M059J (cell line): ENCODE measurements around the gene HJV. TPM values are rescaled to one million over a fixed set of nuclear protein-coding genes. Genes with fewer than 3 reads are reported as not detected.

Source experiments
- DNase-seq: peaks from one replicate; pipeline ENCODE4 v3.0.0-alpha.2; 2012; ENCODE audit warnings: low read depth
- total RNA-seq: library from RNA; depleted of rRNA; stranded (reverse); fragments of >200 nt; shearing (Covaris generic); gene quantifications from 2 replicates; pipeline ENCODE4 v1.2.3, GENCODE V29; 2014

The HJV gene
- total RNA-seq, 1 experiment from 2014 or later: not detected

DNA sequence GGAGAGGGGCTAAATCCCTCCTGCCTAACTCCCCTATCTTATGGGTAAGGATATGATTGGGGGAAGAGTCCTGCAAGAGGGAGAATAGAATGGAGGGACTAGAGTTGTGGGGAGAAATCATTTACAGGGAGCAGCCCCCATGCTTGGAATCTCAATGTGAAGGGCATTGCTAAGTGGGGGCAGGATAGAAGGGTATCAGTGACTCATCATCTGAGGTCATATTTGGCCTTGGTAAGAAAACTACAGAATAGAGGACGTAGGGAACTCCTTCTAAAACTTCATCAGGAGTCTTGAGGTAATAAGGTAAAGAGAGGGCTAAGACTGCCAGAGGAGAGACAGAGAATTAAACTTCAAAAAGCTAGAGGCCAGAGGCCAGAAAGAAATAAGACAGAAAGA lies 487 bp downstream of the HJV start:
- DNase-seq: no peak

DNA sequence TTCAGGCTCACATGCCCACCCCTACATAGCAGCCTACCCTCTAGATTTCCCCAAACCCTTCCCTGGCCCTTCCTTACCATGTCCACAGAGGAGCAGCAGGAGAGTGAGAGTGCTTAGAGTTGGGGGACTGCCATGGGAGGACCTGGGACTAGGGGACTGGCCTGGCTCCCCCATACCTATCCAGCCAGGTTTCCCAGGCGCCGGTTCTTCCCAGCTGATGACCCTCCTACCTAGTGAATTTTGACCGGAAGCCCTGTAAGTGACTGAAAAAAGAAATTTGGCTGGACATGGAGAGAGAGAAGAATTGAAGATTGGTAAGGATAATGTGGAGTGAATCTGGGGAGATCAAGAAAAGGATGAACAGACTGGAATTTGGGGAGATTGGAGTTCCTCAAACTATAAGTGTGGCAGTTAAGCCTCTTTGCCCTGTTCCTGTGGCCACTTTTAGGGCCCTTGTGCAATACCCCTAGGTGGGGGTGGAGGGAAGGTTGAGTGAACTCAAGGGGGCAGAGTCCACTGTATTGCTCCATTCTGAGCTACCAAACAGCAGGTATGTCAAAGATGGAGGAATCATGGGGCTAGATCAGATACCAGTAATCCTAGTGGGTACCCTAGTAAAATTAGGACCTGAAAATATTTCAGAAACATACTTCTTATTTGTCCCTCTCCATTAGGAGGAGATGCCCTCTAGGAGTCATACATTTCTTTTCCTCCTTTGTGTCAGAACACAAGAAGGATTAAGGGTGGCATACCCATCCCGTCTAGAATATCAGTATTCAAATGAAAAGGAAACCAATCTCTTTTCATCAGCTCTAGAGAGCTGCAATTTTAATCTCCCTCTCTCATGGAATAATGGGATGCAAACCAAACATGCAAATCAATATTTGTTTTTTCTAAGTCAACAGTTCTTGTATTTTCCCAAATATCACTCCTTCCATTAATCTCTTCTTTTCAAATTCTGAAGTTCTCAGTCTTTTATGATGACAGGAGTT lies 1.2 kb downstream of the HJV start:
- DNase-seq: no peak

DNA sequence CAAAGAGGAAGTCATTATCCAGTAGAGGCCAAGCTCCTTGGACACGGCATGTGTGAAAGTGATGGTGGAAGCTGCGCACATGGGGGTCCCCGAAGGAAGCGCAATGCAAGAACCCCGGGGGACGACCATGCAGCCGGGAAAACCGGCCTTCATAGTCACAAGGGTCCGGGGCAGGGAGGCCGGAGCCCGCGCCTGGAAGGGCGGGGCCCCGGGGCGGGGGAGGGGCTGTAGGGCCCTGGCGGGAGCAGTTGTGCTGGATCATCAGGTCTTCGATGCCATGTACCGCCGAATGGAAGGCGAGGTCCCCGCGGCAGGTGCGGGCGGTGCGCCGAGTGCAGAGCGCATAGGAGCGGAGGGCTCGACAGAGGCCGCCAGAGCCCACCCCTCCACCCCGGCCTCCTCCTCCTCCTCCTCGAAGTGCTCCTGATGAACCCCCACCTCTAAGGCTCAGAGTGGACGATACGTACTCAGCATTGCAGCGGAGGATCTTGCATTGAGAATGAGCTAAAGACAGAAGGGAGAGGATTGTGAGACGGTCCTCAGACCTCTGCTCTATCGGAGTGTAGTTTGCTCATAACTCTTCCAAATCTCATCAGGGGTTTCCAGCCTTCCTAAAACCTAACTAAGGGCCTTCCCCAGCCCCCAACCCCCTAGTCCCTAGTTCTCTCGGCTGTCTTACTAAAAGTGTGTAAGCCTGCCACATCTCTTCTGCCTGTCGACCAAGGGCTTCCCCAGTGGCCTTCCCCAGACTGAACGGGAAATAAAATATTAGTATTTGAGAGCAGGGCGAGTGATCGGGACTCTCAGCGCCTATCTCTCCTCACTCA lies 2.1 kb downstream of the HJV start:
- DNase-seq: no peak

DNA sequence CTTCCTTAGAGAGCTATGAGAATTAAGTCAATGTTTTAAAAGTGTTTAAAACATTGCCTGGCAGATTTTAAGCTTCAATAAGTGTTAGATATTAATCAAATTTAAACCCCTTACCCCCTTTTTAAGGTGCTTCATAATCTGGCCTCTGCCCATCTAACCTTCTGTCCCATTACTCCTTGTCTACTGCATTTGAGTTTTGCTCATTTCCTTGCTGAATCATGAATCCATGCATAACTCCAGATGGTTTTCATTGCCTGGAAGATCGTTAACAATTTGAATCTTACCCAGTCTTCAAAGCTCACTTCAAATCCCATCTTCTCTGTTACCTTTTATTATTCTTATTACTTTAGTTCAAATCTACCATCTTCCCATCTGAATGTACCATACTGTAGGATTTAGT lies 4.6 kb downstream of the HJV start:
- DNase-seq: no peak

DNA sequence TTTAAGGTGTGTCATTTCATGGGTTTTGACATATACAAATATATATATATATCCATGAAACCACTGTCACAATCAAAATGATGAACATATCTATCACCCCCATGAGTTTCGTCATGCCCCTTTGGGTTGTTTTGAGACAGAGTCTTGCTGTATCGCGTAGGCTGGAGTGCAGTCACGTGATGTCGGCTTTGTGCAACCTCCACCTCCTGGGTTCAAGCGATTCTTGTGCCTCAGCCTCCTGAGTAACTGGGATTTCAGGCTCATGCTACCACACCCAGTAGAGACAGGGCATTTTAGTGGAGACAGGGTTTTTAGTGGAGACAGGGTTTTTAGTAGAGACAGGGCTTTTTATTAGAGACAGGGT lies 8.0 kb downstream of the HJV start:
- no peak for DNase-seq

DNA sequence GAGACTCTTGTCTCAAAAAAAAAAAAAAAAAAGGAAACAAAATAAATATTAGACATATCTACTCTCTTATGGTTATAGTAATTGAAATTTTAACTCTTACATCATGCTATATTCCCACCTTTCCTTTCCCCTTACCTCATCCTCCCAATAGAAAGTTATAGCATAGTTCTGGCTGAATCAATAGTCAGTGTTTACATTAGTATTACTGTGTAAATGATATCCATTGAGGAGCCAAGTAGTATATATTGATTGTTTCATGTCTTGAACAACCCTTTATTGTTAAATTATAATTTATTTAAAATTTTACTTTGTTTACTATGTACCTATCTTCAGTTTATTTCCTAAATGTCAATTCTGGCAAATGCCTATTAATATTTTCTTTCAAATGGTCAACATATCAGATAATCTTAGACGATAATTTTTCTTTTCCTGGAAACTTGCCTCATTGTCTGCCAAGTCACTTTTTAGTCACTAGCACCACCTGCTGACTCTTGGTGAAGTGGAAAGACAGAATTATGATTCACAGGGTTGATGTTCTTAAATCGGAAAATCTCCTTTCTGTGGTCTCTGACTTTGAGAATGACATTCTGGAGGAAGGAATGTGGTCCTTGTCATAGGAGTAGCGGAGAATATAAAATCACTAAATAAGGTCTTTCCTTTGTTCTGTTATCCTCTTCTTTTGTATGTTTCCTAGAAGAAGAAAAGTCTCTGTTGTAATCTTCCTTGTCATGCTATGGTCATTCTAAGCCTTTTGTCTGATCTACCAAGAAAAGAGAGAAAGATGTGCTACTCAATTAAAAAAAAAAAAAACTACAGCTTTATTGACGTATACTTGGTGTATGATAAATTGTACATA lies 8.6 kb downstream of the HJV start:
- peak; percentile 88 for DNase-seq

DNA sequence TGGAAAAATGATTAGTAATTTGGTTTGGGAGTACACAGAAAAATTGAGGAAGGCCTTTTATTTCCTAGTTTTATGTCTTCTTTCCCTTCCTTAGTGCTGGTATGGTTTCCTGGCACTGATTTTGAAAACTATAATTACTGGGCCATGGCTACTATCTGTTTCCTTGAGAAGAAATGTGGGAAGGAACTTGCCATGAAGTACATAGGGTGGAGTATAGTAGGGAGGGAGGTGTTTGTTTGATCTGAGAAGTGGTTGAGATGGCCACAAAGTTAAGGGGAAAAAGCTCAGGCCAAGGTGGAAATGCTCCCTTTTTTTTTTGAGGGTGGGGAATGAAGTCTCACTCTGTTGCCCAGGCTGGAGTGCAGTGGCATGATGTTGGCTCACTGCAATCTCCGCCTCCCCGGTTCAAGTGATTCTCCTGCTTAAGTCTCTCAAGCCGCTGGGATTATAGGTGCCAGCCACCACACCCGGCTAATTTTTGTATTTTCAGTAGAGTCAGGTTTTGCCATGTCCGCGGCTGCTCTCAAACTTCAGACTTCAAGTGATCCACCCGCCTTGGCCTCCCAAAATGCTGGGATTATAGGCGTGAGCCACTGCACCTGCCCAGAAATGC lies 11.3 kb downstream of the HJV start:
- no peak for DNase-seq

DNA sequence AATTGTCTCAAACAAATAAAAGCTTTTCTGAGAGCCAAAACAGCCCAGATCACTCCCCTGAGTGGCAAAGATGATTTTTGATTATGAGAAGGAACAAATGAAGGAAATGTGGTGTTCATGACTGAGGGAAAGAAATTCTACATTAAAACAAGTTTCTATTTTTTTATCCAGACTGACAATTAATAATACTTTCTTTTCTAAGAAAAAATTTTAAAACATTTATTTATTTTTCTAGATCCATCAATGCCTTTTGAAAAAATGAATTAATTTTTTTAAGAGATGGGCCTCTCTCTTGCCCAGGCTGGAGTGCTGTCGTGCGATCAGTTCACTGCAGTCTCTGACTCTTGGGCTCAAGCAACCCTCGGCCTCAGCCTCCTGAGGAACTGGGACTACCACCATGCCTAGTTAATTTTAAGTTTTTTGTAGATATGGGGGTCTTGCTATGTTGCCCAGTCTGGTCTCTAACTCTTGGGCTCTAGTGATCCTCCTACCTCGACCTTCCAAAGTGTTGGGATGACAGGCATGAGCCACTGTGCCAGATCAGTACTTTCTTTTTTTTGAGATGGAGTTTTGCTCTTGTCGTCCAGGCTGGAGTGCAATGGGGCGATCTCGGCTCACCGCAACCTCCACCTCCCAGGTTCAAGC lies 13.9 kb downstream of the HJV start:
- DNase-seq: no peak

DNA sequence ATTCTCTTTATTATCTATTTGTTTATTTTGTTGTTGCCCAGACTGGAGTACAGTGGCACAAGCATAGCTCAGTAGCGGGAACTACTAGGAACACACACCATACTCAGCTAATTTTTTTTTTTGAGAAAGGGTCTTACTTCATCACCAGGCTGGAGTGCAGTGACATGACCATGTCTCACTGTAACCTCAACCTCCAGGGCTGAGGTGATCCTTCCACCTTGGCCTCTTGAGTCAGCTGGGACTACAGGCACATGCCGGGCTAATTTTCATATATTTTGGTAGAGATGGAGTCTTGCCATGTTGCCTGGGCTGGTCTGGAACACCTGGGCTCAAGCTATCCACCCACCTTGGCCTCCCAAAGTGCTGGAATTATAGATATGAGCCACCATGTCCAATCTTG lies 19.8 kb downstream of the HJV start:
- DNase-seq: no peak

DNA sequence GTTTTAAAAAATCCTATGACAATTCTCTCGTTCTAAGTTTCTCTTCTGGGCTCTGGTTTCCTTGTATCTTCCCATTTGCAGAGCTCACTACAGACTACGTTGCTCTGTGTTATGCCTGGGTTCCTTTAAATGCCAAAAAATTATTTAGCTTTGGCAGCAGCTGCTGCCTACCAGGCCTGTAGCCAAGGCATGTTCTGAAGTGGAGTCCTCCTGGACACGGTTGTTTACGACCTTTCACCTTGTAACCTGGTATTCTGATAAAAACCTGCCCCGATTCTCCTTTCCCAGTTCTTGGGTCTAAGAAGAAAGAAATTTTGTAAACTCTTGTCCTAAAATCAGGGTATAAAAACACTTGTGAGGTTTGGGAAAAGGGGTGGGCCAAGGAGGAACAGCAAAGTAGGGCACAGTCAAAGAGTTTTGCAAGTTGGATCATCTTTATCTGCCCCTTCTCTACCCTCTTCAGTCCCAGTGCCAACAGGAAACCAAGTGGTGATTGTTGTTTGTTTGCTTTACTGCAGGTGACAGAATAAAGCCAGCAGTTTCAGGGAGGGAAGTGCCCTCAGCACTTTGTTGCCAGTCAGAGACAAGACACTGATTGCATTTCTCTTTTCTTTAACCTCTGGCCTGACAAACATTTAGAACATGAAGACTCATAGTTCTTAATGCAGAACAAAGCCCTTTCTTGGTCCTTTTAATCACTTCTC lies 22.1 kb downstream of the HJV start:
- DNase-seq: no peak

DNA sequence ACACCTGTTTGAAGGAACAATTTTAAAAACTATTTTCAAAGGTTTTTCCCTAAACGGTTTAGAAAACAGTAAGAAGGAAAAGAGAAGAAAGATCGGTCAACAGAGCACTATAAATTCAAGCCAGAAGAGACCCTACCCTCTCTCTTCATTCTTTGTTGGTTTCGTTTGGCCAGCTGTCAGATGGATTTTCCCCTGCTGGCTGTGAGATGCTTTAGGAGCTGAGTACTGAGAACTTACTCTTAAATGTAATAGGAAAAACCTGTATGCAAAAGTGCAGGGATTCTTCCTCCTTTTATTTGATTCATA lies 23.9 kb downstream of the HJV start:
- DNase-seq: no peak

DNA sequence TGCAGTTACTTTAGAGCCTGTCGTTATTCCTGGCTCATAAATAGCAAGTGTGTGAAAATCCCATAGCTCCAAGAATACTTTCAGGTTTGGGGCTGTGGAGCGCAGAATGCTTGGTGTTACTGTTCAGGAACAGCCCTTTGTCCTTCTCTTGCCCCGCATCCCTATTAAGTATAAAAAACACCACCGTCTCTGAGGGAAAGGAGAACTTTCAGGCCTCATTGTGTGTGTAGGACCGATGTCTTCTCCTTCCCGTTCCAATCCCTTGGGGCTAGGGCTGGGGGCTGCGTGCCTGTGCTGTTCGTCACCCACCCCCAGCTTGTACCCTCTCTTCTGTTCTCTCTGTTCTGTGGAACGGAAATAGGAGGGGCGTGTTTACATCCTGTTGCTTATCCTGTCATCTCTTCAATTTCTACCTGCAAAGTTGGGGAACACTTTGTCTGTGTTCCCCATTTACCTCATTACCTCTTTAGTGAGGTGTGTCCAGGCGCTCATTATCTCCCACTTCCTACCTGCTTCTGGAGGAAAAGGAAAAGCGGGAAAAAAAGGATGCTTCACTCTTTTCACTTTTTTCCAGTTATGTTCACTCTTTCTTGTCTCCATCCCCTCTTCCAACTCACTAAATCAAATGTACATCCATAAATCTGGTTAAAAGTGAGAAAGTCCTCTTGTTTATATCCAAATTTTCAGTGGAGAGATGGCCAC lies 24.4 kb downstream of the HJV start:
- peak; percentile 38 for DNase-seq

DNA sequence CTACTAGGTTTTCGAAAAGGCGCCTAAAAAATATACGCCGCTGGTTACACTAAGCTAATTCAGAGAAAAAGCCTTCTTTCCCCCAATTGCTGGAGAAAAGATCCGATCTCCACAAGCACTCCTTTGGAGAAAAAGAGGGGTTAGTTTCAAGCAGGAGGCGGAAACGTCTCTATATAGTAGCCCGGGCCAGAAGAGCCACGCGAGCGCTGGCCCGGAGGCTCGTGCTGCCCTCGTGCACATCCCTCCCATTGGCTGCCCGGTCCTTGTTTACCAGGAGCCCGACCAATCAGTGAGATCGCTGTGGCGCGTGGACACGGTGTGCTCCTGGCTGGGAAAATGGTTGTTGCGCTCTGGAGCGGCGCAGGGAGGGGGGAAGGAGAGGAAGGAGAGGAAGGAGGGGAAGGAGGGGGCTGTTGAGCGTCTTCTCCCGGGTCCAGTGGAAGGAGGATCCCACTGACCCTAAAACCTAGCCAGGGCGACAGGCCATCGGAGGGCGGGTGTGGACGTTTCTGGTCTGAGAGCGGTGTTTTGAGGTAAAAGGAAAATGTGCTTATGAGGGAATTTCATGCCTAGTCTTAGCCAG lies 25.0 kb downstream of the HJV start, which contains the start of gene TXNIP:
TSS of gene TXNIP (minus strand) at position 147 of the 583 bp plus-strand sequence. CDS start 313 bp downstream, outside the sequence.
- DNase-seq: peak; percentile 98

DNA sequence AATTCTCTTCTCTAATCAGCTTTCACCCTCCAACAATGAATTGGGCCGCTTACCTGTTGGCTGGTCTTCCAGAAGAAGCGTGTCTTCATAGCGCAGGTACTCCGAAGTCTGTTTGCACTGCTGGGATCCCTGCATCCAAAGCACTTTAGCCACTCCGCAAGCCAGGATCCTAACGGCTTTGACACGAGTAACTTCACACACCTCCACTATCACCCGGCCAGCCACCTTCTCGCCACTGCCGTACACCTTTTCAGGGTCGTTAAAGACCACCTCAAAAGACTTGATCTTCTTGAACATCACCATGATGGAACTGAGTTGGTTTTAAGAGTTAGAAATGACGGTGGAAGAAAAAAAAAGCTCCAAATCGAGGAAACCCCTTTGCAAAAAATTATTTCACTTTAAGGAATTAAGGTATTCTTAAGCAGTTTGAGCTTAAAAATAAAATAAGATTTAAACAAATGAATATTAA lies 25.5 kb downstream of the HJV start:
- no peak for DNase-seq

DNA sequence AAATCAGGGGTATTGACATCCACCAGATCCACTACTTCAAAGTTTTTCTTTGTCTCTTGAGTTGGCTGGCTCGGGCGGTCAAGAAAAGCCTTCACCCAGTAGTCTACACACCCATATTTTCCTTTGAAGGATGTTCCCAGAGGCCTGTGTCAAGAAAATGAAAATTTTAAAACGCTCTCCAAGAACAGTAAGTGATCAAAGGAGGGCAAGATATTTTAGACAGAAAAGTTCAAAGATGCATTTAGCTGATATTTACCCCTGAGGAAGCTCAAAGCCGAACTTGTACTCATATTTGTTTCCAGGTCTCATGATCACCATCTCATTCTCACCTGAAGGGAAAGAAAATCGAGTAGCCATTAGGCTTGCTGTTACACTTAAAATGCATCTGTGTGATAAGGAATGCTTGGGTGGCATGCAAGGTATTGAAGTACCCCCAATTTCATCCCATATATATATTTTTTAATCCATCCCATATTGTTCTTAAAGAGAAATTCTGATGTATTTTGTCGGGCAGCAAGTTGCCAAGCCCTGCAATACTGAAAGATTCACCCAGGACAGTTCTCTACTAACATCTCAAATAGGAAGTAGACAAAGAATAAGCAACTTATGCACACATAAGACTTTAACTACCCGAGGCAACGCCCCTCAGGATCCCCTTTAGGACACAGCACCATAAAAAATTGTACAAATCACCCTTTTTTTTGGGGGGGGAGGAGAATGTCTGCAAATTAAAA lies 26.2 kb downstream of the HJV start:
- DNase-seq: no peak

DNA sequence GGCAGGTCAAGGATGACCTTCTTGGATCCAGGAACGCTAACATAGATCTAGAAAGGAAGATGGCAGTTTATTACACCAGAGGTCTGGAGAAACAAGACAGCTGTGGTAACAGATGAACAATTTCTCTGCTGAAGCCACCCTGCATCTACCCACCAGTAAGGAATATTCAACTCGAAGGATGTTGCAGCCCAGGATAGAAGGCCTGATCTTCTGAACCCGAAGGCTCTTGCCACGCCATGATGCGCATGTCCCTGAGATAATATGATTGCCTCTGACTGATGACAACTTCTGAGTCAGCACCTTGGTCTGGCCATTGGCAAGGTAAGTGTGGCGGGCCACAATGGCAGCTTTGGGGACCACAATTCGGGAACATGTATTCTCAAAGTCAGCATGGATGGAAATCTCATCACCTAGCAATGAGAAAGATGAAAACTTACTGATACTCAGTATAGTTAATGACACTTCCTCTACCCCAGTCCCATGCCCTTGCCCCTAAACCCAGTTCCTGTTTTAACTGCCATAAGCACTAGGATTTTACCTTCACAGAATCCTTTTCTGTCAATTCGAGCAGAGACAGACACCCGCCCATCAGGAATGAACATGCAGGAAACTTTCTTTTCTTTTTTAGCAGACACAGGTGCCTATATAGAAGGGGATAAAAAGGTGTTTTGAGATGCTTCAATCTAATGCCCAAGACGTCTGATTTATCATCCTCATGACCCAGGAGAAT lies 27.0 kb downstream of the HJV start:
- DNase-seq: no peak

DNA sequence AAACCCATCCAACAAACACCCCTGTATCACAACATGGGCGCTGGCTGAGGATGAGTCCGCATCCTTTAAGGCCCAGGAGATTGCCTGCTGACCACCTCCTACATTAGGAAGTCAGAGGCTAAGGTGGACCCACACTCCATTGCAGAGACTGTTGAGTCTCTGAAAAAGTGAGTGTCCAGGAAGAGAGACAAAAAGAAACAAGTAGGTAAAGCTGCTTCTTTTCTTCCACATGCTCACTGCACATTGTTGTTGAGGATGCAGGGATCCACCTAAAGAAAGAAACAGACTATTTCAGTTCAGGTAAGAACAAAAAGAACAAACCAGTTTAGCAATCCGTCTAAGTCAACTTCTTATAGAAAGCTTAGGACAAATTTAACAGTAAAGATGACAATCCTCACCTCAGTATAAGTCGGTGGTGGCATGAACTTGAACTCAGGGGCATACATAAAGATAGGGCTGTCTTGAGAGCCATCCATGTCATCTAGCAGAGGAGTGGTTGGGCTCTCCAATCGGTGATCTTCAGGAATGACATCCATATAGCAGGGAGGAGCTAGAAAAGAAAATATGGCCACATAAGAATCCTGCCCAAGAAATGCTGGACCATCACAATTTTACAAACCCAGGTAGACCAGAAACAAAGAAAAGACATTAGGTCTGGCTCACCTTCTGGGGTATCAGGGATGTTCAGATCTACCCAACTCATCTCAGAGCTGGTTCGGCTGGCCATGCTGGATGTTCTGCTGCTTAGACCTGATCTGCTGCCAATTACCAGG lies 27.7 kb downstream of the HJV start:
- no peak for DNase-seq
